ENCODE data around the gene DGKD. TPM values are rescaled to one million over a fixed set of nuclear protein-coding genes. Genes with fewer than 3 reads are reported as not detected.

The DGKD gene
- total RNA-seq, 1 donor from 2014 or later: 86.7 TPM

DNA sequence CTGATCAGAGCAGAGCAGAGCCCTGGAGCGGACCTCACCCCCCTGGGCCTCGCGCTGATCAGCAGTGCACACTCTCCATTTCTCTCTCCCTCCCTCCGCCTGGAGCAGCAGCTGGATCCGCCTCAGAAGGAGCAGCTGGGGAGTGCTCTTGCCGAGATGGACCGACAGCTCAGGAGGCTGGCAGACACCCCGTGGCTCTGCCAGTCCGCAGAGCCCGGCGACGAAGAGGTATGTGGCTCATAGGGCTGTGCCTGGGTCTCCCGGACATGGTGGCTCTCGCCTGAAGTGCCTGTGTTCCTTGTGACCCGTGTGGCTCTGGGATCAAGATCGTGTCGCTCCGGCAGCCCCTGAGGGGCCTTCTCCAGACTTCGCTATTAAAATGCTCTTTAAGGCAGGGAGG lies 109.8 kb downstream of the DGKD start:
- TF ChIP-seq, protein P1, sequence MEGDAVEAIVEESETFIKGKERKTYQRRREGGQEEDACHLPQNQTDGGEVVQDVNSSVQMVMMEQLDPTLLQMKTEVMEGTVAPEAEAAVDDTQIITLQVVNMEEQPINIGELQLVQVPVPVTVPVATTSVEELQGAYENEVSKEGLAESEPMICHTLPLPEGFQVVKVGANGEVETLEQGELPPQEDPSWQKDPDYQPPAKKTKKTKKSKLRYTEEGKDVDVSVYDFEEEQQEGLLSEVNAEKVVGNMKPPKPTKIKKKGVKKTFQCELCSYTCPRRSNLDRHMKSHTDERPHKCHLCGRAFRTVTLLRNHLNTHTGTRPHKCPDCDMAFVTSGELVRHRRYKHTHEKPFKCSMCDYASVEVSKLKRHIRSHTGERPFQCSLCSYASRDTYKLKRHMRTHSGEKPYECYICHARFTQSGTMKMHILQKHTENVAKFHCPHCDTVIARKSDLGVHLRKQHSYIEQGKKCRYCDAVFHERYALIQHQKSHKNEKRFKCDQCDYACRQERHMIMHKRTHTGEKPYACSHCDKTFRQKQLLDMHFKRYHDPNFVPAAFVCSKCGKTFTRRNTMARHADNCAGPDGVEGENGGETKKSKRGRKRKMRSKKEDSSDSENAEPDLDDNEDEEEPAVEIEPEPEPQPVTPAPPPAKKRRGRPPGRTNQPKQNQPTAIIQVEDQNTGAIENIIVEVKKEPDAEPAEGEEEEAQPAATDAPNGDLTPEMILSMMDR (IDR thresholded peaks at IDR 0.05): no peak

DNA sequence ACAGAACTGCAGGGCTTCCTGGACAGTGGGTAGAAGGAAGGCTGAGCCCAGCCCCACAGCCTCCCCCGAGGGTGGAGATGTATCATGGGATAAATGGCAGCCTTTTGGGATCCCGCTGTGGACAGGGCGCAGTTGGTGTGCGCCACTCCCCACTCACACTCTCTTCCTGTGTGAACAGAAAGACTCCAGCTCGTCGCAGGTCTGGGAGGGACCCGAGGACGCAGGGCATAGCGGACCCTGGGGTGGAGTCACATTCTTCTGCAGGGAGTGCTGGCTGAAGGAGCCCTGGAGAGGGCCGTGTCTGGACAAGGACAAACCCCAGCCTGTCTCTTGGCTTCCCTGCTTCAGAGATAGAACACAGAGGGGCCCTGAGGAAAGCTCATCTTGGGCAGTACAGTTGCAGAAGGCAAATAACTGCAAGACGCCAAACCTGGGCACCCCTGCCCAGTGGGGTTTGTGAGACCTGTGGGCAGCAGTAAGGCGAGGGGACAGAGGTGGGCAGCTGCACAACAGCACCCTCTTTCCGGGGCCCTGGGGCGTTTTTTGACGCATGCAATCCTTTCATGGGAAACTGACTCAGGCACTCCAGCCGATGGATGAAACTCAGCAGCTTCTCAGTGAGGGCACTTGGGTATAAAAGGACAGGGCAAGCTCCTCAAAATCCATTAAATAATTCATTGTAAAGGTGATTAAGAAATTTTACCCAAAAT lies 110.4 kb downstream of the DGKD start:
- Histone ChIP-seq H3K4me1 (peaks cover 4% of the 10 kb centered on the region), H3K4me3 (peak overlapping the region; percentile 21), H3K36me3 (peaks cover 78% of the 10 kb centered on the region), H3K27me3 (no peaks in the 10 kb centered on the region), H3K9me3 (no peaks in the 10 kb centered on the region), H3K27ac (peak overlapping the region; percentile 81)
- ATAC-seq: peak; percentile 92
- peak; percentile 87 for DNase-seq
- intact Hi-C loops (cut with DNase I): no loop called here
- TF ChIP-seq, protein P1 (IDR thresholded peaks at IDR 0.05): no peak

More for the DNA sequence above, 109.8 kb downstream of the DGKD start:
- Histone ChIP-seq H3K9me3 (no peaks in the 10 kb centered on the region), H3K27ac (peak overlapping the region; percentile 81), H3K27me3 (no peaks in the 10 kb centered on the region), H3K4me1 (no peaks in the 10 kb centered on the region), H3K36me3 (peaks cover 84% of the 10 kb centered on the region), H3K4me3 (peak overlapping the region; percentile 21)
- intact Hi-C loops (cut with DNase I): no loop called here
- DNase-seq (no peak), ATAC-seq (peak; percentile 12)

DNA sequence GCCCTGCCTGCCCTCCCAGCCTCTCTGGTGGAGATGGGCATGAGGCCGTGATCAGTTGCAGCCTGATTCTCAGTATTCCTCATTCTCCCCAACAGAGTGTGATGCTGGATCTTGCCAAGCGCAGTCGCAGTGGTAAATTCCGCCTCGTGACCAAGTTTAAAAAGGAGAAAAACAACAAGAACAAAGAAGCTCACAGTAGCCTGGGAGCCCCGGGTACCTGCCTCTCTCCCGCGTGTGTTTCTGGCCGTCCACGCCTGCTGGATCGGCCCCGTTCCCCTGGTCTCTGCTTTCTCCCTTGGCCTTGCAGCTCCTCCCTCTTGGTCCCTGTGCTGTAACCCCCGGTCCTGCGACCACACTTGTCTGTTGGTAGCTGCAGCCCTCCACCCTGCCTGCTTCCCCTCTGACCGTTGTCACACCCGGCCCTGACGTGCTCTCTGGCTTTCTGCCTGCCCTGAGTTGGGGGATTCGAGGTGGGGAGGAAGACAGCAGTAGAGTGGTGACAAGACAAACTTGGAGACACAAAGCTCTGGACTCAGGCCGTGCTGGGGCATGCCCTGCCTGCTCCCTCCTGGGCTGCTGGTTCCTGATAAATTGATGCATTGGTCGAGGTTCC lies 112.8 kb downstream of the DGKD start:
- no peak overlapping the region for H3K4me3 ChIP-seq
- peaks cover 7% of the 10 kb centered on the region for H3K4me1 ChIP-seq
- ATAC-seq (no peak), DNase-seq (peak; percentile 53)
- H3K36me3 ChIP-seq: peaks cover 56% of the 10 kb centered on the region
- TF ChIP-seq, protein P1 (IDR thresholded peaks at IDR 0.05): no peak
- H3K27ac ChIP-seq: no peak overlapping the region
- intact Hi-C loops (cut with DNase I): no loop called here
- H3K27me3 ChIP-seq: no peaks in the 10 kb centered on the region
- H3K9me3 ChIP-seq: no peaks in the 10 kb centered on the region

DNA sequence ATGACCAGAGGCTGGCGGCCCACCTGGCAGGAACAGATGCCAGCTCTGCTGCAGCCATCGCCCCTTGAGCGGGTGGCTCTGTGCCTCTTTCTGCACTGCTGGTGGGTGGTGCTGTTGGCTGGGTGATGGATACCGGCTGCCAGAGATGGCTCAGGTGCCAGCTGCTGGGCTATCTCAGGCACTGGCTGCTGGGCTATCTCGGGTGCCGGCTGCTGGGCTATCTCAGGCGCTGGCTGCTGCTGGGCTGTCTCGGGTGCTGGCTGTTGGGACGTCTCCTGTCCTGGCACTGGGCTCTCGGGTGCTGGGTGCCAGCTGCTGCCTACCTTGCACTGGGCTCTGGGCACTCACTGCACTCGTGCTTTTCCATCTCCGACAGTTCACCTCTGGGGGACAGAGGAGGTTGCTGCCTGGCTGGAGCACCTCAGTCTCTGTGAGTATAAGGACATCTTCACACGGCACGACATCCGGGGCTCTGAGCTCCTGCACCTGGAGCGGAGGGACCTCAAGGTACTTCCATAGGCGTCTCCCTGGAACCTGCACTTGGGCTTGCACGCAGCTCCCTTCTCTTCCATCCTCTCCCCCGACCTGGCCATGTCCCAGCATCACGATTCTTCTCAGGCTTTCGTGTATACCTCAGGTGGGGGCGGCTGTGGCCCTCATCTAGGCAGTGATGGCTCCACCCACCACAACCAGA lies 113.9 kb downstream of the DGKD start:
- peak; percentile 59 for DNase-seq

DNA sequence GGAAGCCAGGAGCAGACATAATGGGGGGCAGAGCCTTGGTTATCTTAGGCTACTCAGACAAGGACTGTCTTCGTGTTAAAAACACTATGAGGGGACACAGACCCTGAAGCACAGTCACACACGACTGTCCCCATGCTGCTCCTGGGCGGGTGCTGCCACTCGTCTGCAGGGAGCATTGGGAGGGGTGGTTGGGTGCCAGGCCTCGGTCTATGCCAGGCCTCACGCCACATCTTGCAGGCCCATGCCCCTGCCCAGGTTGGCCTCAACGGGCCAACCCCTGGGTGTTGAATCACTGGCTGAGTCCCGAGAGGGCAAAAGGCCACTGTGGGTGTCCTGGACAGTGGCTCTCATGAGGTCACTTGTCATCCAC lies 114.4 kb downstream of the DGKD start:
- Histone ChIP-seq H3K4me1 (peaks cover 7% of the 10 kb centered on the region), H3K27me3 (no peaks in the 10 kb centered on the region), H3K4me3 (no peak overlapping the region), H3K27ac (no peak overlapping the region), H3K9me3 (no peaks in the 10 kb centered on the region), H3K36me3 (peaks cover 44% of the 10 kb centered on the region)
- DNase-seq (peak; percentile 47), ATAC-seq (no peak)
- TF ChIP-seq, protein P1 (IDR thresholded peaks at IDR 0.05): no peak
- intact Hi-C loops (cut with DNase I): no loop called here

More for the DNA sequence above, 113.9 kb downstream of the DGKD start:
- no peak for ATAC-seq
- Histone ChIP-seq H3K27me3 (no peaks in the 10 kb centered on the region), H3K4me1 (peaks cover 7% of the 10 kb centered on the region), H3K9me3 (no peaks in the 10 kb centered on the region), H3K36me3 (peaks cover 46% of the 10 kb centered on the region), H3K4me3 (no peak overlapping the region), H3K27ac (no peak overlapping the region)
- TF ChIP-seq, protein P1 (IDR thresholded peaks at IDR 0.05): no peak
- intact Hi-C loops (cut with DNase I): no loop called here
